GM19351 (cell line): ENCODE measurements around the gene ALK.
"Not testable (repeated sequence)": the region's sequence is repeated elsewhere in the genome, so short reads cannot be mapped to it uniquely, and the experiment has no call there.

Experiments
- ATAC-seq: cut with Tn5 transposase; IDR thresholded peaks from one replicate; pipeline ENCODE4 v1.9.1; 2021; ENCODE audit warnings: mild to moderate bottlenecking, moderate library complexity; ENCODE audit not compliant: unreplicated experiment

The ALK gene

GRCh38 chr2:29761278-29761677 lies 160.1 kb downstream of the ALK start:
- ATAC-seq, result no peak

- ATAC-seq, result no peak
Observed at GRCh38 chr2:29760008-29760407, 161.4 kb downstream of the ALK start.

- no peak for ATAC-seq
Observed at GRCh38 chr2:29759360-29759759, 162.0 kb downstream of the ALK start.

DNA sequence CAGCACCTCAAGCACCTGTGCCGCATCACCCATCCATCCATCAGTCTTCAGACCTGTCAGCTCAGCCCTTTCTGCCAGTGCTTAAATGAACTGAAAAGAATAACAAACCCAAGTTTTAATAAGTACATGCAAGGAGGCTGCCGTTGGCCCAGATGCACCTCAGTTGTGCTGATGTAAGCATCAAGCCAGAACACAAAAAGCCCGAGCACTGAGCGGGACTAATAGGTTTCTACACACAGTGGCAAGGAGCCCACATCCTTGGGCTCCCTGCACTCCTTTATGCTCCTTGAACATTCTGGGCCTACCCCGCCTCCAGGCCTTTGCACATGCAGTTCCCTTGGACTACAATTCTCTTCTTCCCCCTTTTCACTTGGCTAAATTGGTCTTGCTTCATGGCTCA lies 165.6 kb downstream of the ALK start:
- ATAC-seq, result no peak

DNA sequence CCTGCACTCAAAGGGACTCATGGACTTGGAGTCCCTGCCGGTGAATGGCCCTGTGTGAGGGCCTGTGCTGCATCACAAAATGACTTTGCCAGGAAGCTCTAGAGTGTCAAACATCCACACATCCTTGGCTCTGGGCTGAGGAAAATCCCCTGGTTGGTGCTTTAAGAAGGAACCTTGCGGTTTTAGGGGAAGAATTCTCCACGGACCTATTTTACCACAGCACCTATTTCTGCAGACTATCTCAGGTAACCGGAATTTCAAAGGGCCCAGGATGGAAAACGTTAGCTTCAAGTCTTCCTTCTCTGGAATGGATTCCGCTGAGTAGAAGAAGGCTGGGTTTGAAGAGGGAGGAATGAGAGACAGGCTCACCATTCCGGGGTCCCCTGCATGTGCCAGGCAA lies 166.2 kb downstream of the ALK start:
- ATAC-seq, result no peak

DNA sequence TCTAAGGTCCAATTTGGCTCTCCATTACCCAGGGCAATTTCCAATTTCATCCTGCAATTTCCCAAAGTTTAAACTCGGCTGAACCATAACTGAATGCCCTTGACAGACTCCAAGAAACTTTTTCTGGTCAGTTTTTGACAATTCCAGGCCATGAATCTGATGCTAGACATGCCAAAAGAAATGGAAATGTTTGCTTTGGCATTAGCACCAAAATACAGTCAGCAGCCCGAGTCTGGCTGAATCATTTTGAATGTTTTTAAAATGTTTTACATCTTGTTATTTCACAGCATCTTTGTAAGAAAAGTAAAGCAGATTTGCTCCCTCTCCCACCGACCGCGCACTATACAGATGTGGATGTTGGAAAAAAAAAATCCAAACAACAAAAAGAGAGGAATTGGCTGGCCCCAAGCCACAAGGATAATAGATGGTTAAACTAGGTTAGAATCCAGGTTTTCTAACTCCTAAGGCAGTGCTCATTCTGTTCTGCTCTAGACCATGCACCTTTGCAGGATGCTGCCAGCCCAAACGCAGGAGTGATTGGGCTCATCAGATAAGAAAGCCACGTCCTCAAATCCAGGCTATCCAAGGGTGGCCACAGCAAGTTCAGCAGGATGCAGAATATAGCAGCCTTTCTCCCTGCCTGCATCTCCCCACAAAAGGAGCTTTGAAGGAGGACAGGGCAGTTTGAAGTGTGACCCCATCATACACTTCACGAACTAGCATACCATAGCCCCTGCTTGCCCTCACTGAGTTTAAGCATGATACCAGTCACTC lies 167.5 kb downstream of the ALK start:
- ATAC-seq, result no peak

DNA sequence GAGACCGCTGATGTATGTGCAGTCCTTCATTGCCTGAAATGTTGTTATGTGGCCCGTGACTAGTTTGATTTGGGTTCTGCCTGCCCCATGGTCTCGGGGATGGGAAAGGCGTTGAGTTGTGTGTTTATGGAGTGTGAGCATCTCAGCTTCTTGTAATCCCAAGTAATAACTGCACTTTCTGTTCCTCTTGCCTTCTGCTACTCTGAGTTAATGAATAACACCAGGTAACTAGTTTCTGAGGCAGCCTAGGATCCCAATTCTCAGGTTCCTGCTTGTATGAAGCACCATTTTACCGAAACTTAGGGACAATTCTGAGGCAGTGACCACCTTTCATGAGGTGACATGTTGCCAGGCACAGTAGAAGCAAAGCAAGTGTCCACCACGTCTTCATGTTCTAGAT lies 170.0 kb downstream of the ALK start:
- no peak for ATAC-seq

GRCh38 chr2:29750463-29750862 lies 170.9 kb downstream of the ALK start:
- ATAC-seq, result not testable (repeated sequence)

GRCh38 chr2:29749843-29750242 lies 171.5 kb downstream of the ALK start:
- ATAC-seq, result no peak

- no peak for ATAC-seq
Observed at GRCh38 chr2:29749041-29749440, 172.3 kb downstream of the ALK start.

DNA sequence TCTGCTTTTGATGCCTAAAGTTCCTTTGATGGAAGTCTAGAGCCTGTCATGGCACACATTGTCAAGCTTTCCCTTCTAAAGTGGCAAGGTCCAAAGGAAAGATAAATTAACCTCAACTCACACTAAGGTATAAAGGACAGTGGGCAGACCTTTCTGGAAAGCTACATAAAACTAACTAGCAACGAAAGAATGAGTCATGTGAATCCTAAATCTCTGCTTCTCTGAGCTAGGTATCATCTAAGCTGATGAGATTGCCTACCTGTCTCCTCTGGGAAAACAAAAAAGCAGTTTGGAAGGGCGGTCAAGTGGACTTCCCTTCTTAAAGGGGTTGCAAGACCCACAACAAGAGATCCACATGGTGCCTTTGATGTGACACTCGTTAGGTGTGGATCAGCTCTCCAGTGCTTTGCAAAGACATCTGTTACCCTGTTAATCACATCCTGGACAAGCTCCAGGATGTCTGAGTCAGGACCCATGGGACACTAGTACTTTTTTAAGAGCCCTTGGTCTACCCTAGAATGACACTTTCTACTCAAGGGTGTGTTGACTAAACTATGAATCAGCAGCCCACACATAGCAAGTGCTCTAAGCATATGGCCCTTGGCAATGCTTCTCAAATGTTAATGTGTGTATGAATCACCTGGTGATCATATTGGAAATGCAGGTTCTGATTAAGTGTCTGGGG lies 173.5 kb downstream of the ALK start:
- no peak for ATAC-seq

- peak; percentile 78 for ATAC-seq
Observed at GRCh38 chr2:29744976-29745375, 176.4 kb downstream of the ALK start.

DNA sequence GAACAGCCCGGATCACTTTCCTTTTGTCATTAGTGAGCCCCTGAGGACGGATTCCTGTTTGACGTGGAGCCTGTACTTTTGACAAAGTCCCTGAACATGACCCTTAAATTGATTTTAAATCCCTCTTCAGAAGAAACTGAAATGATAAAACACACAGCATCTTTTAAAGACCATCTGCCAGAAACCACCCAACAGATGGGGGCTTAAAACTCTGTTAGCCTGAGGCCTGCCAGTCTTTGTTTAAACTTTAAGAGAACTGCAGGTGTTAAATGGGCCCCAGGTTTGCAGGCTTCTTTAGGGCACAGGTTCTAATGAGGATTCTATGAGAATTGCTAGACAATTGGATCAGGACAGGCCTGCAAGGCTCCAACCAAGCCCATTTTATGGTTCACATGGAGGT lies 177.9 kb downstream of the ALK start:
- no peak for ATAC-seq

DNA sequence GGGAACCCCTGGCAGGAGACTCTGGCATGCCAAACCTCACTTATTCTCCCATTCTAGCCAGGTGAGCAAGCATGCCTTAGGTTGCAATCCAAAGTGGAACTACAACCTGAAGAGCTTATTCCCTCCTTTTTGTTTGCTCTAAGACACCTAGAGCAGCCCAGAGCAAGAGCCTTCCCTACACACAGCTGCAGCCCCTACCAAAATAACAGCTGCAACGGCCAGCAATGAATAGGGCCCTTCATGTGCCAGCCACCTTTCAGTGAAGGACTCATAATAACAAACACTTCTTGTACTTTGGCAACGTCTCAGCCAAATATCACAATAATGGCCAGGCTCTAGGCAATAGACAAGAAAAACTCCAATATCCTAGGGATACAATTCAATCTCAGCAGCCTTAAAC lies 178.7 kb downstream of the ALK start:
- no peak for ATAC-seq

GRCh38 chr2:29741132-29741531 lies 180.3 kb downstream of the ALK start:
- no peak for ATAC-seq

GRCh38 chr2:29733965-29734364 lies 187.4 kb downstream of the ALK start:
- no peak for ATAC-seq

DNA sequence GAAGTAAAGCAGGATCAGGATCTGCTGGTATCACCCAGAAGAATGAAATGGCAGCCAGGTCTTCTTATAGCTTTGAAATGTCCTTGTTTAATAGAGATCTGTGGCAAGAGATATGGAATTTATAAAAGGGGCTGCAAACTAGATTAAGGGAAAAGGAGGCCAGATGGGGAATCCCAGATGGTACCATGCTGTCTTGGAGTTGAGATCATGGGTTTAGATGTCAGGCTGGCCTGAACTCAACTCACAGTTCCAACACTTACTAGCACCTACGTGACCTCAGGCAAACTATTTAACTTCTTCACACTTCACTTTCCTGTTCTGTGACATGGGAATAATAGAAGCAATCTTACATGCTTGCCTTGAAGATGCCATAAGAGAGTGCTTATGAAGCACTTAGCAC lies 188.2 kb downstream of the ALK start:
- ATAC-seq, result no peak

GRCh38 chr2:29731948-29732347 lies 189.4 kb downstream of the ALK start:
- ATAC-seq, result no peak

DNA sequence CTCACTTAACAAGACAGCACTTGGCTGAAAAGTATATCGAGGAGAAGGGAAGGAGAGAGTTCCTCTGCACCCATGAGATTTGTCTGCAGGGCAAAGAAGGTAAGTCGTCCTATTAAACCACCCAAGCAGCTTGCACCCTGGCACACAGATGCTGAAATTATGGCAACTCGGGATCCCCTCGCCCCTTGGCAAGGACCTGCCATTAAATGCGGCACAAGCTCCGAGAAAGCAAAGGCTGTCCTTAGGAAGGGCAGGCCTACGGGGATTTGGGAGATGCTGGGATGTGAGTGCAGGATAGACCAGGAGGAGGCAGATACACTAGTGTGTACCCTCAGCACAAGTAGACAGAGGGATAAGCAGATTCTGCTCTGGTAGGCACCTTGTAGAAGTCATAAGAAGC lies 191.5 kb downstream of the ALK start:
- ATAC-seq, result no peak

- no peak for ATAC-seq
Observed at GRCh38 chr2:29729401-29729800, 192.0 kb downstream of the ALK start.

DNA sequence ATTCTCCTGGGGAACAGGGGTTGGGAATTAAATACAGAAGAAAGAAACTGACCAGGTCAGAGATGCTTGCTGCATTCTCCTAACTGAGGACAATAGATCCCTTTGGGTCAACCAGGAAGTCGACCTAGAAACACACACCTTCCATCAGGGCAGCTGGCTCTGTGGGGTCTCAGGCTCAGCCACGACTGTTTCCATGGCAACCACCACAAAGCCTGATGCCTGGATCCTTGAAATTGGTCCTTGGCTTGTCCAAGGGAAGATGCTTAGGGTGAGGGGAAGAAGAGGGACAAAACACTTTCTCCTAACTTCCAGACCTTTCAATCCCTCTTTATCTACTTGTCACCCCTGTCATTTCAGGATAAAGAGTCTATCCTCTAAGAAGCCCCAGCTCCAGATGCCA lies 194.4 kb downstream of the ALK start:
- no peak for ATAC-seq

DNA sequence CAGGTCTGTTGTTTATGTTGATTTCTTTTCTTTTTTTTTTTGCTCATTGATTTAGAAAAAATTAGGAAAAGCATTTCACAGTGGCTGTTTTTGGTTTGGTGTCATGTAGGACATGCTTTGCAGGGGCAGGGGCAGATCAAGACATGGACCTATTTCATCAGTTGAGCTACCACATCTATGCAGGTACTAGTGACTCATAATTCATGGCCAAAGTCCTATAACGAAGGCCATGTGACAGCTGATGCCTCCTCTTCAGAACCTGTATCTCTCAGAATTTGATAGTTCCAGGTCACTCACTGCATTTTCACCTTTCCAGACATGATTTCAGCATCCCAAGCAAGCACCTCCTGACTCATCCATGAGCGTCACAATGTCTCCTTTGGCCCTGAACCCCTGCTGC lies 195.8 kb downstream of the ALK start:
- no peak for ATAC-seq

GRCh38 chr2:29724282-29724681 lies 197.1 kb downstream of the ALK start:
- ATAC-seq, result no peak
